H9 (cell line): ENCODE results near the gene LRP5. TPM values are rescaled to one million over a fixed set of nuclear protein-coding genes. Genes with fewer than 3 reads are reported as not detected.

Experiments used
- DNase-seq: peaks from one replicate; pipeline ENCODE4 v3.0.0-alpha.2; 2017
- H2AFZ ChIP-seq: one replicate; pipeline ENCODE4 v1.6.1; 2013; ENCODE audit warnings: mild to moderate bottlenecking, low read length, control low read depth, moderate library complexity
- H2AK5ac ChIP-seq: 2 replicates; pipeline ENCODE4 v1.6.1; 2013; ENCODE audit warnings: low read length, control low read depth, mixed read lengths; ENCODE audit not compliant: insufficient read length
- H2BK120ac ChIP-seq: one replicate; pipeline ENCODE4 v1.6.1; 2013; ENCODE audit warnings: low read depth, mild to moderate bottlenecking, low read length, control low read depth, inconsistent platforms; ENCODE audit not compliant: poor library complexity, severe bottlenecking
- H2BK12ac ChIP-seq: 2 replicates; pipeline ENCODE4 v1.6.1; 2013; ENCODE audit warnings: low read length, control low read depth, mixed read lengths, low read depth; ENCODE audit not compliant: insufficient read length
- H2BK15ac ChIP-seq: 2 replicates; pipeline ENCODE4 v1.6.1; 2013; ENCODE audit warnings: low read depth, low read length, control low read depth
- H2BK20ac ChIP-seq: one replicate; pipeline ENCODE4 v1.6.1; 2013; ENCODE audit warnings: low read depth, mild to moderate bottlenecking, low read length, control low read depth, inconsistent platforms; ENCODE audit not compliant: poor library complexity, severe bottlenecking
- H2BK5ac ChIP-seq: 2 replicates; pipeline ENCODE4 v1.6.1; 2013; ENCODE audit warnings: low read length, control low read depth, mixed read lengths; ENCODE audit not compliant: insufficient read length
- H3K14ac ChIP-seq: 2 replicates; pipeline ENCODE4 v1.6.1; 2013; ENCODE audit warnings: low read length, control low read depth; ENCODE audit not compliant: insufficient read depth
- H3K18ac ChIP-seq: 2 replicates; pipeline ENCODE4 v1.6.1; 2013; ENCODE audit warnings: low read depth, mild to moderate bottlenecking, mixed read lengths, low read length, control low read depth; ENCODE audit not compliant: insufficient read length
- H3K23ac ChIP-seq: 2 replicates; pipeline ENCODE4 v1.6.1; 2013; ENCODE audit warnings: low read length, control low read depth, mixed read lengths, low read depth; ENCODE audit not compliant: insufficient read length
- H3K23me2 ChIP-seq: 2 replicates; pipeline ENCODE4 v1.6.1; 2013; ENCODE audit warnings: low read depth, mild to moderate bottlenecking, mixed read lengths, low read length, control low read depth; ENCODE audit not compliant: insufficient read length, poor library complexity, severe bottlenecking
- H3K27ac ChIP-seq: 2 replicates; pipeline ENCODE4 v1.5.1; 2013; ENCODE audit warnings: low read length, control low read depth, mixed read lengths, low read depth; ENCODE audit not compliant: insufficient read length
- H3K27me3 ChIP-seq: 2 replicates; pipeline ENCODE4 v1.6.1; 2013; ENCODE audit warnings: low read length, control low read depth, inconsistent platforms; ENCODE audit not compliant: insufficient read depth
- H3K4ac ChIP-seq: 2 replicates; pipeline ENCODE4 v1.6.1; 2013; ENCODE audit warnings: low read depth, mild to moderate bottlenecking, control low read depth, inconsistent platforms, low read length, moderate library complexity
- H3K4me1 ChIP-seq: 2 replicates; pipeline ENCODE4 v1.6.1; 2013; ENCODE audit warnings: low read length, control low read depth, inconsistent platforms; ENCODE audit not compliant: insufficient read depth
- H3K4me2 ChIP-seq: 2 replicates; pipeline ENCODE4 v1.6.1; 2013; ENCODE audit warnings: low read length, control low read depth, mixed read lengths; ENCODE audit not compliant: insufficient read length, insufficient read depth
- H3K56ac ChIP-seq: 2 replicates; pipeline ENCODE4 v1.6.1; 2013; ENCODE audit warnings: low read depth, mild to moderate bottlenecking, mixed read lengths, low read length, control low read depth; ENCODE audit not compliant: insufficient read length
- H3K79me1 ChIP-seq: 2 replicates; pipeline ENCODE4 v1.6.1; 2013; ENCODE audit warnings: low read depth, mild to moderate bottlenecking, moderate library complexity, low read length, control low read depth, inconsistent platforms; ENCODE audit not compliant: insufficient read depth, poor library complexity, severe bottlenecking
- H3K79me2 ChIP-seq: 2 replicates; pipeline ENCODE4 v1.6.1; 2013; ENCODE audit warnings: low read length, control low read depth, inconsistent platforms; ENCODE audit not compliant: insufficient read depth
- H3K9ac ChIP-seq: 2 replicates; pipeline ENCODE4 v1.6.1; 2013; ENCODE audit warnings: low read length, control low read depth, mixed read lengths; ENCODE audit not compliant: insufficient read length; ENCODE audit errors: extremely low read depth
- H3K9me3 ChIP-seq: one replicate; pipeline ENCODE4 v1.6.1; 2013; ENCODE audit warnings: low read depth, low read length, inconsistent platforms; ENCODE audit not compliant: control insufficient read depth
- H3T11ph ChIP-seq: one replicate; pipeline ENCODE4 v1.6.1; 2013; ENCODE audit warnings: mild to moderate bottlenecking, low read length, control low read depth, inconsistent platforms
- H4K20me1 ChIP-seq: one replicate; pipeline ENCODE4 v1.6.1; 2013; ENCODE audit not compliant: control insufficient read depth, insufficient read length, insufficient read depth
- H4K5ac ChIP-seq: 2 replicates; pipeline ENCODE4 v1.6.1; 2013; ENCODE audit warnings: low read depth, mild to moderate bottlenecking, mixed read lengths, low read length, control low read depth; ENCODE audit not compliant: insufficient read length
- H4K8ac ChIP-seq: replicated peaks from 2 replicates; pipeline ENCODE4 v1.6.1; 2013; ENCODE audit warnings: low read length, control low read depth, mixed read lengths, low read depth; ENCODE audit not compliant: insufficient read length
- H4K91ac ChIP-seq: 2 replicates; pipeline ENCODE4 v1.6.1; 2013; ENCODE audit warnings: low read depth, mild to moderate bottlenecking, moderate library complexity, mixed read lengths, low read length, control low read depth; ENCODE audit not compliant: insufficient read length
- H3K27ac Mint-ChIP-seq, 3 experiments: 2 replicates in 2 of 3; 3 replicates in 1 of 3; pipeline ENCODE4 v1.8.0; 2020 to 2021; ENCODE audit warnings: mixed read lengths in 3 of 3, mild to moderate bottlenecking in 1 of 3, moderate library complexity in 1 of 3
- H3K27me3 Mint-ChIP-seq: 2 replicates; pipeline ENCODE4 v1.8.0; 2021; ENCODE audit warnings: low read depth, mild to moderate bottlenecking, moderate library complexity, mixed read lengths
- H3K36me3 Mint-ChIP-seq, 3 experiments: 2 replicates in 2 of 3; 3 replicates in 1 of 3; pipeline ENCODE4 v1.8.0; 2020 to 2021; ENCODE audit warnings: low read depth in 3 of 3, mixed read lengths in 3 of 3; ENCODE audit not compliant: insufficient read depth in 1 of 3
- H3K4me1 Mint-ChIP-seq, 2 experiments: 2 replicates each; pipeline ENCODE4 v1.8.0; 2020; ENCODE audit warnings: mixed read lengths in 2 of 2
- H3K4me3 Mint-ChIP-seq, 2 experiments: 2 replicates in 1 of 2; 3 replicates in 1 of 2; pipeline ENCODE4 v1.8.0; 2020 to 2021; ENCODE audit warnings: mild to moderate bottlenecking in 2 of 2, mixed read lengths in 2 of 2, moderate library complexity in 1 of 2
- H3K9me3 Mint-ChIP-seq, 2 experiments: 2 replicates in 1 of 2; 3 replicates in 1 of 2; pipeline ENCODE4 v1.8.0; 2020; ENCODE audit warnings: mild to moderate bottlenecking in 2 of 2, mixed read lengths in 2 of 2, moderate library complexity in 1 of 2
- WGBS: extraction: QIAGEN DNeasy Blood & Tissue Kit; methylation state at CpG from one replicate; pipeline ENCODE4 v1.1.7; 2013; ENCODE audit warnings: missing lambda C conversion rate, low lambda C conversion rate, mixed read lengths; ENCODE audit not compliant: insufficient read length; ENCODE audit errors: extremely low coverage; 5-methylcytosine and 5-hydroxymethylcytosine counted together
- total RNA-seq: library from RNA; stranded (reverse); gene quantifications from 2 replicates; pipeline ENCODE4 v1.2.1, GENCODE V29; 2021
- TF ChIP-seq, protein P1 (sequence below): fragments of 200-600 bp; sonication (generic); conservative IDR thresholded peaks from 3 replicates; pipeline ENCODE4 v1.8.0; 2021; ENCODE audit warnings: antibody characterized with exemption, mild to moderate bottlenecking

The LRP5 gene
- total RNA-seq, 1 experiment from 2014 or later, result 38.4 TPM

DNA sequence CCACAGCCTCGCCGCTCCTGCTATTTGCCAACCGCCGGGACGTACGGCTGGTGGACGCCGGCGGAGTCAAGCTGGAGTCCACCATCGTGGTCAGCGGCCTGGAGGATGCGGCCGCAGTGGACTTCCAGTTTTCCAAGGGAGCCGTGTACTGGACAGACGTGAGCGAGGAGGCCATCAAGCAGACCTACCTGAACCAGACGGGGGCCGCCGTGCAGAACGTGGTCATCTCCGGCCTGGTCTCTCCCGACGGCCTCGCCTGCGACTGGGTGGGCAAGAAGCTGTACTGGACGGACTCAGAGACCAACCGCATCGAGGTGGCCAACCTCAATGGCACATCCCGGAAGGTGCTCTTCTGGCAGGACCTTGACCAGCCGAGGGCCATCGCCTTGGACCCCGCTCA is 35.5 kb downstream of the LRP5 start:
- Histone ChIP-seq H2AFZ (no peak overlapping the region), H3K56ac (no peak overlapping the region), H2BK120ac (no peak overlapping the region), H3K23me2 (no peaks in the 10 kb centered on the region), H3K79me2 (no peaks in the 10 kb centered on the region; the same call in 1 of the 2 replicates), H3K18ac (no peak overlapping the region), H3K27me3 (no peaks in the 10 kb centered on the region), H3K4me2 (no peak overlapping the region), H2BK20ac (no peak overlapping the region), H3K14ac (no peak overlapping the region; the same call in 1 of the 2 replicates), H3K23ac (no peak overlapping the region), H4K91ac (no peak overlapping the region), H3K4ac (no peak overlapping the region), H4K8ac (no peak overlapping the region), H2AK5ac (no peak overlapping the region), H2BK12ac (no peak overlapping the region), H3K9me3 (no peaks in the 10 kb centered on the region), H4K20me1 (no peaks in the 10 kb centered on the region), H3K79me1 (no peaks in the 10 kb centered on the region), H4K5ac (no peak overlapping the region), H3K27ac (no peak overlapping the region), H3K4me1 (peaks cover 2% of the 10 kb centered on the region; the same call in 1 of the 2 replicates), H2BK15ac (no peak overlapping the region), H3K9ac (no peak overlapping the region), H2BK5ac (no peak overlapping the region), H3T11ph (no peak overlapping the region)
- peaks cover 24 to 36% (median 35%) of the 10 kb centered on the region in 3 experiments; a peak in 6 of 7 replicates for H3K36me3 Mint-ChIP-seq
- TF ChIP-seq, protein P1, sequence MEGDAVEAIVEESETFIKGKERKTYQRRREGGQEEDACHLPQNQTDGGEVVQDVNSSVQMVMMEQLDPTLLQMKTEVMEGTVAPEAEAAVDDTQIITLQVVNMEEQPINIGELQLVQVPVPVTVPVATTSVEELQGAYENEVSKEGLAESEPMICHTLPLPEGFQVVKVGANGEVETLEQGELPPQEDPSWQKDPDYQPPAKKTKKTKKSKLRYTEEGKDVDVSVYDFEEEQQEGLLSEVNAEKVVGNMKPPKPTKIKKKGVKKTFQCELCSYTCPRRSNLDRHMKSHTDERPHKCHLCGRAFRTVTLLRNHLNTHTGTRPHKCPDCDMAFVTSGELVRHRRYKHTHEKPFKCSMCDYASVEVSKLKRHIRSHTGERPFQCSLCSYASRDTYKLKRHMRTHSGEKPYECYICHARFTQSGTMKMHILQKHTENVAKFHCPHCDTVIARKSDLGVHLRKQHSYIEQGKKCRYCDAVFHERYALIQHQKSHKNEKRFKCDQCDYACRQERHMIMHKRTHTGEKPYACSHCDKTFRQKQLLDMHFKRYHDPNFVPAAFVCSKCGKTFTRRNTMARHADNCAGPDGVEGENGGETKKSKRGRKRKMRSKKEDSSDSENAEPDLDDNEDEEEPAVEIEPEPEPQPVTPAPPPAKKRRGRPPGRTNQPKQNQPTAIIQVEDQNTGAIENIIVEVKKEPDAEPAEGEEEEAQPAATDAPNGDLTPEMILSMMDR, result no peak
- H3K27ac Mint-ChIP-seq, result peak overlapping the region in 1 of 3 experiments; percentile 32; a peak in 1 of 7 replicates
- no peak overlapping the region for H3K4me3 Mint-ChIP-seq
- H3K9me3 Mint-ChIP-seq, result peaks cover 0 to 4% of the 10 kb centered on the region in 2 experiments; a peak in 3 of 5 replicates
- no peak for DNase-seq
- H3K27me3 Mint-ChIP-seq, result 0 out of 2 replicates have a peak, but pooled peaks cover 2% of the 10 kb centered on the region
- peaks cover 10 to 16% of the 10 kb centered on the region in 2 experiments for H3K4me1 Mint-ChIP-seq
- no CpG with 5 or more reads among the region's 32 CpGs for WGBS
